Heart right ventricle (tissue), 16 donors: ENCODE results near the gene PRG2. TPM values are rescaled to one million over a fixed set of nuclear protein-coding genes. Genes with fewer than 3 reads are reported as not detected.

Experiments
- ATAC-seq, 8 donors: fragments of 200-7000 bp; cut with Tn5 transposase; one replicate each; pipeline ENCODE4 v1.9.1; 2020; ENCODE audit warnings: mild to moderate bottlenecking in 8 of 8, moderate library complexity in 8 of 8, moderate number of reproducible peaks in 1 of 8
- DNase-seq, 2 donors: peaks; one replicate each; pipeline ENCODE4 v3.0.0-alpha.2; 2020
- H3K27ac ChIP-seq, 10 donors: fragments of 200-600 bp; sonication (generic) in 2 of 10; one replicate each; pipeline versions ENCODE4 v1.5.0 to v1.8.0; 2020 to 2022; ENCODE audit warnings: mild to moderate bottlenecking in 3 of 10
- H3K27me3 ChIP-seq, 7 donors: fragments of 200-600 bp; one replicate each; pipeline ENCODE4 v1.8.0; 2021 to 2022; ENCODE audit warnings: mild to moderate bottlenecking in 2 of 7
- H3K36me3 ChIP-seq, 9 donors: fragments of 200-600 bp; sonication (generic) in 1 of 9; one replicate each; pipeline versions ENCODE4 v1.5.0 to v1.8.0; 2020 to 2022; ENCODE audit warnings: mild to moderate bottlenecking in 2 of 9
- H3K4me1 ChIP-seq, 9 donors: fragments of 200-600 bp; sonication (generic) in 1 of 9; one replicate each; pipeline versions ENCODE4 v1.5.0 to v1.8.0; 2020 to 2022; ENCODE audit warnings: mild to moderate bottlenecking in 4 of 9
- H3K4me3 ChIP-seq, 10 donors: fragments of 200-600 bp; sonication (generic) in 2 of 10; one replicate each; pipeline versions ENCODE4 v1.5.0 to v1.8.0; 2020 to 2022; ENCODE audit warnings: mild to moderate bottlenecking in 7 of 10, moderate library complexity in 2 of 10
- H3K9me3 ChIP-seq, 11 donors: fragments of 200-600 bp in 10 of 11; sonication (generic) in 2 of 11; one replicate each; pipeline versions ENCODE4 v1.5.0 to v1.8.0; 2013 to 2022; ENCODE audit warnings: mild to moderate bottlenecking in 2 of 11, control low read depth in 1 of 11, moderate library complexity in 1 of 11
- CTCF ChIP-seq, 9 donors: fragments of 200-600 bp; sonication (generic) in 2 of 9; IDR thresholded peaks; one replicate each; pipeline versions ENCODE4 v1.5.0 to v1.8.0; 2021 to 2022; ENCODE audit warnings: antibody characterized with exemption in 9 of 9, mild to moderate bottlenecking in 5 of 9, moderate library complexity in 1 of 9
- WGBS, 2 donors: extraction: QIAGEN DNeasy Blood & Tissue Kit; methylation state at CpG; one replicate each; pipeline ENCODE4 v1.1.7; 2013; ENCODE audit warnings: inconsistent platforms in 1 of 2; 5-methylcytosine and 5-hydroxymethylcytosine counted together
- intact Hi-C, 10 donors: fragments of 100-400 bp; cut with DNase I; formaldehyde crosslinking; loops; one replicate each; pipeline versions ENCODE4 v1.11.1 to v1.14.2; 2022
- polyA plus RNA-seq, 2 donors: library from polyadenylated mRNA; stranded (reverse); fragments of 200-250 nt; gene quantifications; one replicate each; pipeline ENCODE4 v1.2.3, GENCODE V29; 2013
- total RNA-seq, 10 donors: library from RNA; stranded (reverse); fragmentation: NEBNext Ultra II Directional in 3 of 10; extraction: Animal tissue kit (Norgen Biotek cat#: 25700) in 3 of 10; gene quantifications; one replicate each; pipeline versions ENCODE4 v1.2.1 to v1.2.4, GENCODE V29; 2021 to 2023
- donor health status: Arrhythmogenic right ventricular cardiomyopathy.
- donor health status: ischemic (EF 13 %, LVEDD 7.1; RV severe dilation, severe dysfunction).
- donor health status: healthy with polysubstance abuse.
- donor health status: DM: no; HTN: yes; CAD: no.
- donor health status: DM: no; HTN: no; CAD: no.
- donor health status: ischemic (EF 25% LVEDD 6.9; RV normal size, moderate dysfunction).
- donor health status: ischemic (EF 25% LVEDD 5.7; RV mildly dilated, moderate dysfunction).
- donor health status: healthy.
- donor health status: DM: yes; HTN: yes; CAD: no.
- donor health status: Ischemic cardiomyopathy.
- donor health status: ischemic (EF 35%, LVEDD 5.7; RV mildly dilated, moderate dysfunction).
- donor health status: nonischemic (EF 11% LVEDD 7.7; RV severe dilation, severe dysfunction).
- donor health status: DM: yes; HTN: yes; CAD: no.
- donor health status: PGD.
- donor health status: ischemic (EF 29% LVEDD 5.4; RV normal size, mild dysfunction).
- donor health status: nonischemic (EF 23%, LVEDD 6.1; RV moderate dilation, normal function).

The PRG2 gene
- total and polyA plus RNA-seq, 12 donors, result 0.49 TPM; not detected in 11

- DNase-seq (no peak), ATAC-seq (no peak)
- Histone ChIP-seq H3K9me3 (no peaks in the 10 kb centered on the region), H3K36me3 (peaks cover 0 to 60% (median 21%) of the 10 kb centered on the region in 9 donors), H3K4me1 (peaks cover 32 to 79% (median 54%) of the 10 kb centered on the region in 9 donors), H3K27me3 (no peaks in the 10 kb centered on the region), H3K27ac (peak overlapping the region; percentile 66 to 97 (median 94)), H3K4me3 (peak overlapping the region in 6 of 10 donors; percentile 23 to 72 (median 66))
- TF ChIP-seq CTCF (IDR thresholded peaks at IDR 0.05), result no peak
- intact Hi-C loops, result loop anchor here in 1 of 10 donors (5.0 kb wide), 1 partner anchor 72 kb away; no protein-coding TSS in a partner anchor
- 75 to 78% methylated on average over 9 of the region's 9 CpGs for WGBS, 2 donors
Observed at GRCh38 chr11:57424137-57424791, 33.8 kb upstream of the PRG2 start.

DNA sequence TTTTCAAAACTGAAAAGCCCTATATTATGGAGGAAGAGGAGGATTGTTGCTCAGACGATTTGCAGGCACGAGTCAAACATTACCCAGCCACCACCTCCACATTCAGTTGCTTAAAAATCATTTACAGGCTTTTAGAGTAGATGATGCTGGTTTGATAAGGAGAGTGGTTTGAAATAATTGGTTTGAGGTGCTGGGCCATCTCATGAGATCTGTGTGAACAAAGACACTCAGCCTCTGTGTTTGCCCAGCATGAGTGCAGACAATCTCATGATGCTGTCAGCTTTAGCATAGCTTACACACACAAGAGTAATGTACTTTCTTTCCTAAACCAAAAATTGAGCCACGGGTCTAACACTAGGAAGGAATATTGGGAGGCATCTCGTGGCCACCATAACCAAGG lies 32.2 kb upstream of the PRG2 start:
- Histone ChIP-seq H3K4me1 (peaks cover 27 to 68% (median 45%) of the 10 kb centered on the region in 9 donors), H3K27me3 (no peaks in the 10 kb centered on the region), H3K36me3 (peaks cover 0 to 76% (median 30%) of the 10 kb centered on the region in 9 donors), H3K4me3 (no peak overlapping the region), H3K9me3 (no peaks in the 10 kb centered on the region), H3K27ac (no peak overlapping the region)
- DNase-seq (no peak), ATAC-seq (no peak)
- intact Hi-C loops, result loop anchor here in 1 of 10 donors (5.0 kb wide), 1 partner anchor 70 kb away; no protein-coding TSS in a partner anchor
- TF ChIP-seq CTCF (IDR thresholded peaks at IDR 0.05), result no peak
- WGBS, 2 donors, result 88 to 91% methylated on average over 4 of the region's 4 CpGs

GRCh38 chr11:57421805-57422204 lies 31.4 kb upstream of the PRG2 start:
- Histone ChIP-seq H3K9me3 (no peaks in the 10 kb centered on the region), H3K27ac (peak overlapping the region in 2 of 10 donors; percentile 6 to 10), H3K4me1 (peaks cover 24 to 65% (median 41%) of the 10 kb centered on the region in 9 donors)

GRCh38 chr11:57421066-57421465 lies 30.6 kb upstream of the PRG2 start:
- H3K4me3 ChIP-seq, result no peak overlapping the region
- peaks cover 0 to 92% (median 41%) of the 10 kb centered on the region in 9 donors for H3K36me3 ChIP-seq
- WGBS, 2 donors, result 89 to 91% methylated on average over 4 of the region's 4 CpGs
- TF ChIP-seq CTCF (IDR thresholded peaks at IDR 0.05), result no peak
- no peaks in the 10 kb centered on the region for H3K9me3 ChIP-seq
- no peaks in the 10 kb centered on the region for H3K27me3 ChIP-seq
- no peak overlapping the region for H3K27ac ChIP-seq
- ATAC-seq (no peak), DNase-seq (no peak)
- intact Hi-C loops, result loop anchor here in 1 of 10 donors (5.0 kb wide), 1 partner anchor 69 kb away; no protein-coding TSS in a partner anchor
- peaks cover 20 to 59% (median 36%) of the 10 kb centered on the region in 9 donors for H3K4me1 ChIP-seq

More at GRCh38 chr11:57421805-57422204, 31.4 kb upstream of the PRG2 start:
- Histone ChIP-seq H3K36me3 (peaks cover 0 to 85% (median 39%) of the 10 kb centered on the region in 9 donors), H3K4me3 (no peak overlapping the region), H3K27me3 (no peaks in the 10 kb centered on the region)
- ATAC-seq (no peak), DNase-seq (no peak)
- intact Hi-C loops, result loop anchor here in 1 of 10 donors (5.0 kb wide), 1 partner anchor 70 kb away; no protein-coding TSS in a partner anchor
- no peak for TF ChIP-seq CTCF (IDR thresholded peaks at IDR 0.05)
